HEK293 (cell line): Measurements from ENCODE around the gene AK9.

ENCODE experiments used
- CTCF ChIA-PET: fragments of 350-600 bp; formaldehyde crosslinking; extraction: SDS; loops from one replicate; lab custom pipeline; 2021; ENCODE audit warnings: antibody characterized with exemption; lab: Yijun Ruan, JAX
- POLR2A ChIA-PET: fragments of 300-600 bp; formaldehyde crosslinking; extraction: SDS; loops from one replicate; lab custom pipeline; 2020; ENCODE audit warnings: antibody characterized with exemption, inconsistent platforms; lab: Yijun Ruan, JAX
- H3K27ac ChIP-seq: fragments of 200-500 bp; sonication (Bioruptor generic); 2 replicates; pipeline ENCODE4 v1.5.1; 2014; ENCODE audit warnings: low read depth, low read length, control low read depth, inconsistent platforms; ENCODE audit errors: extremely low read depth
- H3K36me3 ChIP-seq, 2 experiments: fragments of 200-500 bp in 1 of 2; sonication (Bioruptor generic) in 1 of 2; 1 replicate in 1 of 2; 2 replicates in 1 of 2; pipeline ENCODE4 v1.5.1; 2014 to 2017; ENCODE audit warnings: inconsistent platforms in 2 of 2, low read length in 2 of 2; ENCODE audit not compliant: control insufficient read depth in 2 of 2, insufficient read depth in 1 of 2
- H3K4me1 ChIP-seq: fragments of 200-500 bp; sonication (Bioruptor generic); 2 replicates; pipeline ENCODE4 v1.5.1; 2014; ENCODE audit warnings: mild to moderate bottlenecking, low read length, inconsistent platforms; ENCODE audit not compliant: control insufficient read depth, insufficient read depth
- H3K4me3 ChIP-seq: 2 replicates; pipeline ENCODE4 v1.5.1; 2011; ENCODE audit warnings: low read depth, mild to moderate bottlenecking, control low read depth, low read length, moderate library complexity
- H3K9me3 ChIP-seq: fragments of 200-500 bp; sonication (Bioruptor generic); 2 replicates; pipeline ENCODE4 v1.5.1; 2014; ENCODE audit warnings: low read depth, low read length, inconsistent platforms; ENCODE audit not compliant: control insufficient read depth, insufficient read depth
- PRDM10 ChIP-seq: fragments of 450-650 bp; formaldehyde crosslinking; IDR thresholded peaks from 2 replicates; pipeline ENCODE4 v1.5.1; 2016; ENCODE audit warnings: missing biosample characterization, missing genetic modification characterization
- SP2 ChIP-seq: fragments of 450-650 bp; formaldehyde crosslinking; IDR thresholded peaks from 2 replicates; pipeline ENCODE4 v1.5.1; 2016; ENCODE audit warnings: missing biosample characterization, missing genetic modification characterization
- SP7 ChIP-seq: fragments of 450-650 bp; formaldehyde crosslinking; IDR thresholded peaks from 2 replicates; pipeline ENCODE4 v1.5.1; 2016; ENCODE audit warnings: missing biosample characterization, missing genetic modification characterization
- ZBTB26 ChIP-seq: fragments of 450-650 bp; formaldehyde crosslinking; optimal IDR thresholded peaks from 2 replicates; pipeline ENCODE3; 2016; ENCODE audit warnings: missing biosample characterization, mild to moderate bottlenecking, missing genetic modification characterization
- ZNF132 ChIP-seq: fragments of 450-650 bp; formaldehyde crosslinking; IDR thresholded peaks from 2 replicates; pipeline ENCODE4 v1.5.1; 2017; ENCODE audit warnings: missing biosample characterization, missing genetic modification characterization, borderline replicate concordance
- ZNF133 ChIP-seq: fragments of 450-650 bp; formaldehyde crosslinking; IDR thresholded peaks from 2 replicates; pipeline ENCODE4 v1.5.1; 2016; ENCODE audit warnings: missing biosample characterization, missing genetic modification characterization
- ZNF146 ChIP-seq: fragments of 450-650 bp; formaldehyde crosslinking; IDR thresholded peaks from 2 replicates; pipeline ENCODE4 v1.5.1; 2016; ENCODE audit warnings: missing biosample characterization, missing genetic modification characterization
- ZNF148 ChIP-seq: fragments of 450-650 bp; formaldehyde crosslinking; IDR thresholded peaks from 2 replicates; pipeline ENCODE4 v1.5.0; 2017; ENCODE audit warnings: missing biosample characterization, missing genetic modification characterization, borderline replicate concordance
- ZNF16 ChIP-seq: fragments of 450-650 bp; formaldehyde crosslinking; IDR thresholded peaks from 2 replicates; pipeline ENCODE4 v1.5.1; 2016; ENCODE audit warnings: low read depth, missing biosample characterization, missing genetic modification characterization
- ZNF223 ChIP-seq: fragments of 450-650 bp; formaldehyde crosslinking; IDR thresholded peaks from 2 replicates; pipeline ENCODE4 v1.5.1; 2016; ENCODE audit warnings: missing biosample characterization, missing genetic modification characterization
- ZNF23 ChIP-seq: fragments of 450-650 bp; formaldehyde crosslinking; IDR thresholded peaks from 2 replicates; pipeline ENCODE4 v1.5.1; 2016; ENCODE audit warnings: missing biosample characterization, missing genetic modification characterization, borderline replicate concordance
- ZNF266 ChIP-seq: fragments of 450-650 bp; formaldehyde crosslinking; IDR thresholded peaks from 2 replicates; pipeline ENCODE4 v1.5.1; 2016; ENCODE audit warnings: missing biosample characterization, missing genetic modification characterization, low read depth
- ZNF292 ChIP-seq: fragments of 450-650 bp; formaldehyde crosslinking; IDR thresholded peaks from 2 replicates; pipeline ENCODE4 v1.5.1; 2016; ENCODE audit warnings: low read depth, missing biosample characterization, missing genetic modification characterization, borderline replicate concordance
- ZNF366 ChIP-seq: fragments of 450-650 bp; formaldehyde crosslinking; conservative IDR thresholded peaks from 2 replicates; pipeline ENCODE4 v1.5.1; 2016; ENCODE audit warnings: missing biosample characterization, missing genetic modification characterization
- ZNF692 ChIP-seq: fragments of 450-650 bp; formaldehyde crosslinking; IDR thresholded peaks from 2 replicates; pipeline ENCODE4 v1.5.1; 2016; ENCODE audit warnings: missing biosample characterization, missing genetic modification characterization
- ZNF704 ChIP-seq: fragments of 450-650 bp; formaldehyde crosslinking; IDR thresholded peaks from 2 replicates; pipeline ENCODE4 v1.5.1; 2016; ENCODE audit warnings: missing biosample characterization, missing genetic modification characterization
- ZNF777 ChIP-seq: fragments of 450-650 bp; formaldehyde crosslinking; IDR thresholded peaks from 2 replicates; pipeline ENCODE4 v1.5.1; 2017; ENCODE audit warnings: missing biosample characterization, missing genetic modification characterization, borderline replicate concordance
- TF ChIP-seq, protein P1 (sequence below): fragments of 450-650 bp; formaldehyde crosslinking; IDR thresholded peaks from 2 replicates; pipeline ENCODE4 v1.5.1; 2017; ENCODE audit warnings: missing biosample characterization, missing genetic modification characterization

AK9 gene

GRCh38 chr6:109672175-109672574 lies 18.8 kb downstream of the AK9 start:
- ChIA-PET POLR2A (no interaction called here), CTCF (interaction anchor here (0.6 kb wide), 1 partner anchor 557 kb away, joined by 5 read pairs; no protein-coding TSS in a partner anchor)
- no peak overlapping the region for H3K27ac ChIP-seq

GRCh38 chr6:109671733-109672132 lies 19.3 kb downstream of the AK9 start:
- Histone ChIP-seq H3K4me3 (no peak overlapping the region), H3K9me3 (no peaks in the 10 kb centered on the region), H3K27ac (no peak overlapping the region), H3K36me3 (no peaks in the 10 kb centered on the region), H3K4me1 (no peaks in the 10 kb centered on the region)
- POLR2A ChIA-PET, result no interaction called here
- CTCF ChIA-PET, result interaction anchor here (0.6 kb wide), 1 partner anchor 558 kb away, joined by 5 read pairs; no protein-coding TSS in a partner anchor
- TF ChIP-seq PRDM10 (tag by site-specific recombination) (no peak), ZNF223 (no peak), ZNF266 (tag by site-specific recombination) (no peak), ZNF146 (tag by site-specific recombination) (no peak), ZNF704 (tag by site-specific recombination) (no peak), ZNF777 (tag by site-specific recombination) (no peak), ZNF692 (tag by site-specific recombination) (no peak), ZNF148 (tag by site-specific recombination) (no peak), ZNF132 (tag by site-specific recombination) (no peak), ZNF16 (tag by site-specific recombination) (no peak), ZNF292 (tag by site-specific recombination) (no peak), ZBTB26 (tag by site-specific recombination) (no peak)
- TF ChIP-seq, protein P1, sequence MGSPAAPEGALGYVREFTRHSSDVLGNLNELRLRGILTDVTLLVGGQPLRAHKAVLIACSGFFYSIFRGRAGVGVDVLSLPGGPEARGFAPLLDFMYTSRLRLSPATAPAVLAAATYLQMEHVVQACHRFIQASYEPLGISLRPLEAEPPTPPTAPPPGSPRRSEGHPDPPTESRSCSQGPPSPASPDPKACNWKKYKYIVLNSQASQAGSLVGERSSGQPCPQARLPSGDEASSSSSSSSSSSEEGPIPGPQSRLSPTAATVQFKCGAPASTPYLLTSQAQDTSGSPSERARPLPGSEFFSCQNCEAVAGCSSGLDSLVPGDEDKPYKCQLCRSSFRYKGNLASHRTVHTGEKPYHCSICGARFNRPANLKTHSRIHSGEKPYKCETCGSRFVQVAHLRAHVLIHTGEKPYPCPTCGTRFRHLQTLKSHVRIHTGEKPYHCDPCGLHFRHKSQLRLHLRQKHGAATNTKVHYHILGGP (tag by site-specific recombination), result no peak

More at GRCh38 chr6:109672175-109672574, 18.8 kb downstream of the AK9 start:
- Histone ChIP-seq H3K4me3 (no peak overlapping the region), H3K9me3 (no peaks in the 10 kb centered on the region), H3K36me3 (no peaks in the 10 kb centered on the region), H3K4me1 (no peaks in the 10 kb centered on the region)
- TF ChIP-seq SP2 (tag by site-specific recombination), result no peak
- no peak for TF ChIP-seq ZNF23 (tag by site-specific recombination)
- no peak for TF ChIP-seq ZNF133 (tag by site-specific recombination)
- TF ChIP-seq SP7, result no peak
- TF ChIP-seq ZNF366, result no peak
